ENCODE data around the gene RNF182. TPM values are rescaled to one million over a fixed set of nuclear protein-coding genes. Genes with fewer than 3 reads are reported as not detected.

Gene RNF182
- polyA plus RNA-seq, 1 of the 3 experiments (the other 2 are of a cell fraction): 8.0 TPM

- no peak for TF ChIP-seq MEF2A (IDR thresholded peaks at IDR 0.05; ENCODE audit: borderline replicate concordance, low read depth)
- TF ChIP-seq NFIC (IDR thresholded peaks at IDR 0.05; ENCODE audit: borderline replicate concordance): no peak
- no peak for TF ChIP-seq JUND (IDR thresholded peaks at IDR 0.05)
- TF ChIP-seq GABPA (IDR thresholded peaks at IDR 0.05; ENCODE audit: low read depth): no peak
- TF ChIP-seq NRF1 (IDR thresholded peaks at IDR 0.05; ENCODE audit: low read depth, low read length): no peak
- no peak for TF ChIP-seq RXRA (IDR thresholded peaks at IDR 0.05; ENCODE audit: borderline replicate concordance, low read depth)
- no peak for TF ChIP-seq CTCF (IDR thresholded peaks at IDR 0.05)
- TF ChIP-seq TAF1 (IDR thresholded peaks at IDR 0.05; ENCODE audit: borderline replicate concordance, low read depth, low read length): no peak
- no peak for TF ChIP-seq TEAD4 (IDR thresholded peaks at IDR 0.05; ENCODE audit: borderline replicate concordance, insufficient read depth)
Measured at GRCh38 chr6:14023855-14024254, 99.1 kb downstream of the RNF182 start (continued).

- POLR2A ChIA-PET: no interaction called here
- no peak overlapping the region for H2AFZ ChIP-seq (ENCODE audit: low read depth)
- peaks cover 0 to 3% of the 10 kb centered on the region in 2 experiments; a peak in 3 of 4 replicates for H3K4me1 ChIP-seq (ENCODE audit: control insufficient read depth in 1 of 2, insufficient read depth in 2 of 2, low read depth in 1 of 2, low read length in 1 of 2)
- no peak overlapping the region for H3K27ac ChIP-seq (ENCODE audit: low read depth in 2 of 2, low read length in 1 of 2)
- no peak overlapping the region for H3K9ac ChIP-seq
- no peaks in the 10 kb centered on the region for H4K20me1 ChIP-seq (ENCODE audit: insufficient read depth)
- no peaks in the 10 kb centered on the region for H3K79me2 ChIP-seq (ENCODE audit: insufficient read depth)
- no peaks in the 10 kb centered on the region for H3K9me3 ChIP-seq
- no peak overlapping the region for H3K4me2 ChIP-seq
- H3K4me3 ChIP-seq (ENCODE audit: low read depth in 2 of 2, low read length in 1 of 2): no peak overlapping the region
- H3K9me2 ChIP-seq: no peaks in the 10 kb centered on the region
- WGBS (ENCODE audit: low lambda C conversion rate): 92% methylated on average over 8 of the region's 8 CpGs
- TF ChIP-seq GATA2 (CRISPR knock-in tag; IDR thresholded peaks at IDR 0.05) (no peak), CTCF (IDR thresholded peaks at IDR 0.05) (no peak), USF2 (IDR thresholded peaks at IDR 0.05; ENCODE audit: borderline replicate concordance, low read depth, low read length) (no peak), FOXM1 (IDR thresholded peaks at IDR 0.05; ENCODE audit: low read depth) (no peak), TEAD4 (IDR thresholded peaks at IDR 0.05; ENCODE audit: borderline replicate concordance, insufficient read depth) (no peak), TAF1 (IDR thresholded peaks at IDR 0.05; ENCODE audit: borderline replicate concordance, low read depth, low read length) (no peak), SMC3 (IDR thresholded peaks at IDR 0.05; ENCODE audit: low read depth, low read length) (no peak), RCOR1 (IDR thresholded peaks at IDR 0.05; ENCODE audit: low read length) (no peak), REST (IDR thresholded peaks at IDR 0.05; ENCODE audit: low read depth, low read length) (no peak), JUND (IDR thresholded peaks at IDR 0.05) (no peak), USF1 (IDR thresholded peaks at IDR 0.05; ENCODE audit: borderline replicate concordance, low read depth) (no peak), YY1 (IDR thresholded peaks at IDR 0.05; ENCODE audit: low read depth) (no peak)
- no peaks in the 10 kb centered on the region for H3K27me3 ChIP-seq (ENCODE audit: insufficient read depth)
- H3K36me3 ChIP-seq (replicated peaks in 1 of 2; ENCODE audit: control insufficient read depth in 1 of 2, insufficient read depth in 2 of 2, low read length in 1 of 2): no peaks in the 10 kb centered on the region
- no peak for DNase-seq
- CTCF ChIA-PET: interaction anchor here (1.5 kb wide), 1 partner anchor 104 kb away, joined by 3 read pairs; no protein-coding TSS in a partner anchor
- no peaks in the 10 kb centered on the region for H3F3A ChIP-seq (replicated peaks; ENCODE audit: insufficient read depth)
Measured at GRCh38 chr6:14025160-14025559, 100.4 kb downstream of the RNF182 start.
